ENCODE data around the gene TMEM253.

Gene TMEM253

GRCh38 chr14:21084998-21085853 is 15.6 kb upstream of the TMEM253 start:
- no peak overlapping the region for H3K4me3 ChIP-seq (ENCODE audit: low read depth, low read length)

GRCh38 chr14:21086908-21087293 is 14.0 kb upstream of the TMEM253 start:
- no peak for DNase-seq (ENCODE audit: low read depth)
- TF ChIP-seq CTCF (conservative IDR thresholded peaks at IDR 0.05; ENCODE audit: low read depth, low read length), result no peak
- no peak overlapping the region for H3K4me3 ChIP-seq (ENCODE audit: low read depth, low read length)

More at GRCh38 chr14:21084998-21085853, 15.6 kb upstream of the TMEM253 start:
- TF ChIP-seq CTCF (conservative IDR thresholded peaks at IDR 0.05; ENCODE audit: low read depth, low read length), result no peak
- DNase-seq (ENCODE audit: low read depth), result peak; percentile 63

- peak; percentile 98 for DNase-seq (ENCODE audit: low read depth)
- no peak overlapping the region for H3K4me3 ChIP-seq (ENCODE audit: low read depth, low read length)
- no peak for TF ChIP-seq CTCF (conservative IDR thresholded peaks at IDR 0.05; ENCODE audit: low read depth, low read length)
Observed at GRCh38 chr14:21087294-21088091, 13.4 kb upstream of the TMEM253 start.

GRCh38 chr14:21088687-21089086 is 12.2 kb upstream of the TMEM253 start:
- no peak for DNase-seq (ENCODE audit: low read depth)
- H3K4me3 ChIP-seq (ENCODE audit: low read depth, low read length), result no peak overlapping the region

GRCh38 chr14:21089271-21089670 is 11.6 kb upstream of the TMEM253 start:
- H3K4me3 ChIP-seq (ENCODE audit: low read depth, low read length), result no peak overlapping the region
- no peak for TF ChIP-seq CTCF (conservative IDR thresholded peaks at IDR 0.05; ENCODE audit: low read depth, low read length)
- no peak for DNase-seq (ENCODE audit: low read depth)

More at GRCh38 chr14:21088687-21089086, 12.2 kb upstream of the TMEM253 start:
- TF ChIP-seq CTCF (conservative IDR thresholded peaks at IDR 0.05; ENCODE audit: low read depth, low read length), result no peak

GRCh38 chr14:21089877-21090193 is 11.0 kb upstream of the TMEM253 start:
- no peak for TF ChIP-seq CTCF (conservative IDR thresholded peaks at IDR 0.05; ENCODE audit: low read depth, low read length)
- no peak overlapping the region for H3K4me3 ChIP-seq (ENCODE audit: low read depth, low read length)
- DNase-seq (ENCODE audit: low read depth), result no peak

Measured in choroid plexus epithelial cell (primary cell).